HG02870 (cell line): ENCODE data around the gene FRMPD1.

Experiments used
- ATAC-seq: cut with Tn5 transposase; IDR thresholded peaks from one replicate; pipeline ENCODE4 v1.9.1; 2021; ENCODE audit warnings: mild to moderate bottlenecking, moderate library complexity; ENCODE audit not compliant: unreplicated experiment

Gene FRMPD1

GRCh38 chr9:37625758-37626147, 25.0 kb upstream of the FRMPD1 start:
- no peak for ATAC-seq

- ATAC-seq = no peak
These were observed 24.0 kb upstream of the FRMPD1 start for GRCh38 chr9:37626708-37627292.

GRCh38 chr9:37632479-37632878, 18.3 kb upstream of the FRMPD1 start:
- ATAC-seq = no peak

GRCh38 chr9:37635808-37636207, 14.9 kb upstream of the FRMPD1 start:
- ATAC-seq = no peak

- ATAC-seq = no peak
These were observed 14.0 kb upstream of the FRMPD1 start for GRCh38 chr9:37636511-37637448.

- no peak for ATAC-seq
These were observed 11.5 kb upstream of the FRMPD1 start for GRCh38 chr9:37639109-37639762.

- no peak for ATAC-seq
These were observed 10.9 kb upstream of the FRMPD1 start for GRCh38 chr9:37639841-37640240.

GRCh38 chr9:37640246-37640645, 10.5 kb upstream of the FRMPD1 start:
- ATAC-seq = no peak

GRCh38 chr9:37641331-37641730, 9.4 kb upstream of the FRMPD1 start:
- ATAC-seq = no peak

- ATAC-seq = no peak
These were observed 7.5 kb upstream of the FRMPD1 start for GRCh38 chr9:37643214-37643613.

GRCh38 chr9:37645903-37646506, 4.7 kb upstream of the FRMPD1 start:
- ATAC-seq = no peak

- no peak for ATAC-seq
These were observed 368 bp upstream of the FRMPD1 start for GRCh38 chr9:37650299-37650872.

GRCh38 chr9:37652261-37652660, 1.5 kb downstream of the FRMPD1 start:
- ATAC-seq = no peak

- no peak for ATAC-seq
These were observed 2.6 kb downstream of the FRMPD1 start for GRCh38 chr9:37653385-37653784.

GRCh38 chr9:37656936-37657335, 6.2 kb downstream of the FRMPD1 start:
- no peak for ATAC-seq

GRCh38 chr9:37660691-37661090, 9.9 kb downstream of the FRMPD1 start:
- no peak for ATAC-seq

GRCh38 chr9:37663926-37664325, 13.2 kb downstream of the FRMPD1 start:
- ATAC-seq = no peak

GRCh38 chr9:37667706-37668105, 17.0 kb downstream of the FRMPD1 start:
- ATAC-seq = no peak

GRCh38 chr9:37668116-37668601, 17.4 kb downstream of the FRMPD1 start:
- no peak for ATAC-seq

GRCh38 chr9:37669232-37669631, 18.5 kb downstream of the FRMPD1 start:
- ATAC-seq = no peak

GRCh38 chr9:37675661-37676060, 24.9 kb downstream of the FRMPD1 start:
- ATAC-seq = no peak
